Measurements from ENCODE around the gene PHAF1. TPM values are rescaled to one million over a fixed set of nuclear protein-coding genes. Genes with fewer than 3 reads are reported as not detected.

PHAF1 gene
- total RNA-seq, 2 donors from 2014 or later = 10.0 to 14.0 TPM

GRCh38 chr16:67077871-67078270 is 31.9 kb upstream of the PHAF1 start:
- TF ChIP-seq CTCF (IDR thresholded peaks at IDR 0.05) = no peak
- DNase-seq = no peak
- Histone ChIP-seq H3K4me1 (no peaks in the 10 kb centered on the region), H3K4me3 (no peak overlapping the region), H3K27me3 (no peaks in the 10 kb centered on the region), H3K9ac (ENCODE audit: low read depth in 2 of 2, low read length in 2 of 2) (no peak overlapping the region), H3K36me3 (no peaks in the 10 kb centered on the region), H3K27ac (no peak overlapping the region), H3K9me3 (no peaks in the 10 kb centered on the region)
- intact Hi-C loops (cut with DNase I) = no loop called here

- H3K4me1 ChIP-seq = no peaks in the 10 kb centered on the region
- H3K27ac ChIP-seq = no peak overlapping the region
- no peaks in the 10 kb centered on the region for H3K27me3 ChIP-seq
- H3K36me3 ChIP-seq = no peaks in the 10 kb centered on the region
- no peak for TF ChIP-seq CTCF (IDR thresholded peaks at IDR 0.05)
- H3K9me3 ChIP-seq = no peaks in the 10 kb centered on the region
- no peak for DNase-seq
- intact Hi-C loops (cut with DNase I) = no loop called here
- H3K9ac ChIP-seq (ENCODE audit: low read depth in 2 of 2, low read length in 2 of 2) = no peak overlapping the region
- H3K4me3 ChIP-seq = no peak overlapping the region
These were observed 27.6 kb upstream of the PHAF1 start for GRCh38 chr16:67082100-67082499.

GRCh38 chr16:67082891-67083290 is 26.9 kb upstream of the PHAF1 start:
- intact Hi-C loops (cut with DNase I) = no loop called here
- no peaks in the 10 kb centered on the region for H3K4me1 ChIP-seq
- DNase-seq = no peak
- H3K27ac ChIP-seq = no peak overlapping the region
- H3K36me3 ChIP-seq = no peaks in the 10 kb centered on the region
- H3K9me3 ChIP-seq = no peaks in the 10 kb centered on the region
- H3K27me3 ChIP-seq = no peaks in the 10 kb centered on the region
- H3K9ac ChIP-seq (ENCODE audit: low read depth in 2 of 2, low read length in 2 of 2) = no peak overlapping the region
- H3K4me3 ChIP-seq = no peak overlapping the region
- no peak for TF ChIP-seq CTCF (IDR thresholded peaks at IDR 0.05)

DNA sequence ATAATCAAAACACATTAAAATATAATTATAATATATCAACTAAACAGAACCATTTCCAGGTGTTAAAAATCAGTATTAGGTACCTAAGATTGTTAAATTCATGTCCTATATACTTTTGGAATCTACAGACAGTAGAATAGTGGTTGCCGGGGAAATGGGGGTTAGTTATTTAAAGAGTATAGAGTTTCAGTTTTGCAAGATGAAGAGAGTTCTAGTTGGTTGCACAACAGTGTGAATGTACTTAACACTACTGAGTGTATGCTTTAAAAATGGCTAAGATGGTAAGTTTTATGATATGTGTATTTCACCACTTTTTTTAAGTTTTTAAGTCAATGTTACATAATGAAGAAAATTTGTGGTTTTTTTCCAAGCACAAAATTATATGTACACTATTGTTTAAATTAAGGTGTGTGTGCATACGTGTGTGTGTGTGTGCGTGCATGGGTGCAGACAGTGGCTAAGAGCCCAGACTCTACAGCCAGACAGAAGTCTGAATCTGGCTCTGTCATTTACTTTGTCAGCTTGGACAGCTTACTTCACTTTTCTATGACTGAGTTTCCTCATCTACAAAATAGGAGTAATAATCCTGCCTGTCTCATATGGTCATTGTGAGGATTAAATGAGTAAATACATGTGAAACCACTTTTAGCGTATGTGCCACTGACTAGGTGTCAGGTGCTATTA is 25.3 kb upstream of the PHAF1 start:
- H3K27me3 ChIP-seq = no peaks in the 10 kb centered on the region
- H3K9ac ChIP-seq (ENCODE audit: low read depth in 2 of 2, low read length in 2 of 2) = no peak overlapping the region
- no peaks in the 10 kb centered on the region for H3K36me3 ChIP-seq
- no peaks in the 10 kb centered on the region for H3K9me3 ChIP-seq
- H3K27ac ChIP-seq = no peak overlapping the region
- no peak for TF ChIP-seq CTCF (IDR thresholded peaks at IDR 0.05)
- no peaks in the 10 kb centered on the region for H3K4me1 ChIP-seq
- no peak for DNase-seq
- H3K4me3 ChIP-seq = no peak overlapping the region
- intact Hi-C loops (cut with DNase I) = no loop called here

- intact Hi-C loops (cut with DNase I) = no loop called here
- no peak overlapping the region for H3K4me3 ChIP-seq
- no peak for DNase-seq
- no peaks in the 10 kb centered on the region for H3K4me1 ChIP-seq
- H3K27ac ChIP-seq = no peak overlapping the region
- H3K9ac ChIP-seq (ENCODE audit: low read depth in 2 of 2, low read length in 2 of 2) = no peak overlapping the region
- H3K27me3 ChIP-seq = no peaks in the 10 kb centered on the region
- TF ChIP-seq CTCF (IDR thresholded peaks at IDR 0.05) = no peak
- no peaks in the 10 kb centered on the region for H3K36me3 ChIP-seq
- H3K9me3 ChIP-seq = no peaks in the 10 kb centered on the region
These were observed 22.9 kb upstream of the PHAF1 start for GRCh38 chr16:67086822-67087221.

Data from colonic mucosa (tissue), 4 donors.